LNCAP (cell line): ENCODE results near the gene DNAAF8.

Experiments
- TF ChIP-seq, protein P1 (sequence below): fragments of 450-650 bp; IDR thresholded peaks from 2 replicates; pipeline ENCODE4 v1.5.1; 2017; ENCODE audit warnings: mild to moderate bottlenecking

DNAAF8 gene

DNA sequence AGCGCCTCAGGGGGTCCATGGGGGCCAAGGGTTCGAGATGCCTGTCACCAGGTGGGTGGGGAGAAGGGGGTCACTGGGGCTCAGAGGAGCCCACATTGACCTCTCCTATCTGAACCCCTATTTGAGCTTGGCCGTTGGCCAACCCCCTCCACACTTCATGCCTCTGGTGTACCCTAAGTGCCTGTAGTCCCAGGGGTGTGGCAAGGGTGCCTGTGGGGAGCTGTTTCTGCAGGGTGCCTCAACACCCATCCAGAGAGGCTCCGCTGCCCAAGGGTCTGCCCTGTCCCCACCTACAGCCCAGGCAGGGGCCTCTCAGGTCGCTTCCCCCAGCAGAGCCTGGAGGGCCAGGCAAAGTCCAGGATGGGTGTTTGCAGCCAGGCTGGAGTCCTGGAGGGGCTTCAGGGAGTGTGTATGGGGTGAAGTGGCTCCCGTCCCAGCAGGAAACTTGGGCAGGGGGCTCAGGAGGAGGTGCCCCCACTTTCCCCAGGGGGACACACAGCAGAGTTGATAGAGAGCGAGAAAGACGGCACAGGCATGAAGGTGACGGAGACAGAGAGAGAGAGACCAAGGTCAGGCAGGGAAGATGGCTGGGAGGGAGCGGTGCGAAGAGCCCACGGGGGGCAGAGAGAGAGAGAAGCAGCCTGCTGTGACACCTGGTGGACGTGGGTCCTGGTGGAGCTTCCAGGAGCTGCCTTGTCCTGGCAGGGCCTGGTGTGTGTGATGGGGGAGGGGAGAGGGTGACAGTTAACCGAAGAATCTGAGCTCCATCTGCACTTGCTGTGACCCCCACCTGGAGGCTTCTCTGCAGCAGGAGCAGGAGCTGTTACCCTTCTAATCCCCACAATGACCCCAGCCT lies 53.5 kb downstream of the DNAAF8 start, which contains the start of gene SEPTIN12:
Gene SEPTIN12 (minus strand): TSS at position 719 of the 856 bp plus-strand sequence. CDS start 700 bp downstream, at position 19.
- TF ChIP-seq, protein P1, sequence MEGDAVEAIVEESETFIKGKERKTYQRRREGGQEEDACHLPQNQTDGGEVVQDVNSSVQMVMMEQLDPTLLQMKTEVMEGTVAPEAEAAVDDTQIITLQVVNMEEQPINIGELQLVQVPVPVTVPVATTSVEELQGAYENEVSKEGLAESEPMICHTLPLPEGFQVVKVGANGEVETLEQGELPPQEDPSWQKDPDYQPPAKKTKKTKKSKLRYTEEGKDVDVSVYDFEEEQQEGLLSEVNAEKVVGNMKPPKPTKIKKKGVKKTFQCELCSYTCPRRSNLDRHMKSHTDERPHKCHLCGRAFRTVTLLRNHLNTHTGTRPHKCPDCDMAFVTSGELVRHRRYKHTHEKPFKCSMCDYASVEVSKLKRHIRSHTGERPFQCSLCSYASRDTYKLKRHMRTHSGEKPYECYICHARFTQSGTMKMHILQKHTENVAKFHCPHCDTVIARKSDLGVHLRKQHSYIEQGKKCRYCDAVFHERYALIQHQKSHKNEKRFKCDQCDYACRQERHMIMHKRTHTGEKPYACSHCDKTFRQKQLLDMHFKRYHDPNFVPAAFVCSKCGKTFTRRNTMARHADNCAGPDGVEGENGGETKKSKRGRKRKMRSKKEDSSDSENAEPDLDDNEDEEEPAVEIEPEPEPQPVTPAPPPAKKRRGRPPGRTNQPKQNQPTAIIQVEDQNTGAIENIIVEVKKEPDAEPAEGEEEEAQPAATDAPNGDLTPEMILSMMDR: no peak

- TF ChIP-seq, protein P1: no peak
Measured at GRCh38 chr16:4788489-4788889, 54.2 kb downstream of the DNAAF8 start.

DNA sequence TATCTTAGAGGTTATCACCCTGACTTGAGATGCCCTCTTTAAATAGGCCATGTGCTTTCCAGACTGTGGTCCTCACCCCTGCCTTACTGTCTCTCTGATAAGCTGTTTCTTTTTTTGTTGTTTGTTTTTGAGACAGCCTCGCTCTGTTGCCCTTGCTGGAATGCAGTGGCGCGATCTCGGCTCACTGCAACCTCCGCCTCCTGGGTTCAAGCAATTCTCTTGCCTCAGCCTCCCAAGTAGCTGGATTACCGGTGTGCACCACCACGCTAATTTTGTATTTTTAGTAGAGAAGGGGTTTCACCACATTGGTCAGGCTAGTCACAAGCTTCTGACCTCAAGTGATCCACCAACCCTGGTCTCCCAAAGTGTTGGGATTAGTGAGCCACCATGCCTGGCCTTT lies 54.6 kb downstream of the DNAAF8 start:
- TF ChIP-seq, protein P1: no peak

GRCh38 chr16:4790261-4790660 lies 55.9 kb downstream of the DNAAF8 start:
- TF ChIP-seq, protein P1: no peak

DNA sequence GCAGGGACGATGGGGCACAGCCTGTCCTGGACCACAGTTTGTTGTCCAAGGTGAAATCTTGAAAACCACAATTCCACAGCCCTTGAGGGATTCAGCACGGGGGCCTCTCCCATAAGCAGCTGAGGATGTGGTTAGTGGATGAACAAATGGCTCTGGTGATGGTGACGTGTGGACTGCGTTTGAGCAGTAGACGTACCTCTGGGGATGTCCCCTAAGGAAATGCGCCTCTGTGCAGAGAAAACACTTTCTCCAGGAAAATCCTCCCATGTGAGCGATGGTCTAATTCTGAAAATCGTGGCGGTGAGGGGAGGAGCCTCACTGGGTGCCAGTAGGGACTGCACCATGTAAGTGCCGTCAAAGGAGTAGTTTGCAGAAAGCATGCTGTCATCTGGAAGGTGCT lies 56.5 kb downstream of the DNAAF8 start:
- TF ChIP-seq, protein P1: no peak

DNA sequence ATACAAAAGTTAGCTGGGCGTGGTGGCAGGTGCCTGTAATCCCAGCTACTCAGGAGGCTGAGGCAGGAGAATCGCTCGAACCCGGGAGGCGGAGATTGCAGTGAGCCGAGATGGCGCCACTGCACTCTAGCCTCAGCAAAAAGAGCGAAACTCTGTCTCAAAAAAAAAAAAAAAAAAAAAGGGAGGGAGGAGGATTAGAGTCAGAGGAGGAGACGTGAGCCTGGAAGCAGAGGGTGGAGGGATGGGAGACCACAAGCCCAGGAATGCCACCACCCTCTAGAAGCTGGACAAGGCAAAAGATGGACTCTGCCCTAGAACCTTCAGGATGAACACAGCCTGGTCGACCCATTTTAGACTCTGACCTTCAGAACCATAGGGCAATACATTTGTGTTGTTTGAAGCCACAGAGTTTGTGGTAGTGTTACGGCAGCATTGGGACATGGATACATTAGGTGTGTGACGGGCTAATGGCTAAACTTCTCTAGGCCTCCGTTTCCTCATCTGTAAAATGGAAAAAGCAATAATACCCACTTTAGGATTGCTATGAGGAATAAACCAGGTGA lies 58.7 kb downstream of the DNAAF8 start:
- TF ChIP-seq, protein P1: no peak

- TF ChIP-seq, protein P1: no peak
Measured at GRCh38 chr16:4795181-4795827, 61.0 kb downstream of the DNAAF8 start, which contains the start of gene SMIM22. TSS of gene SMIM22 (plus strand) at chr16:4795369. CDS start at chr16:4795735, 366 bp downstream.
